DMS114 treated with DMSO at 0.1 percent for 48 hours (cell line): ENCODE measurements around the gene ETV6.

Experiments used
- DNase-seq: peaks from one replicate; lab custom pipeline; 2025; ENCODE audit not compliant: unreplicated experiment; lab: John Stamatoyannopoulos, UW

The ETV6 gene

GRCh38 chr12:11689591-11690186 lies 40.2 kb downstream of the ETV6 start:
- no peak for DNase-seq

GRCh38 chr12:11693067-11693466 lies 43.6 kb downstream of the ETV6 start:
- DNase-seq: no peak

GRCh38 chr12:11693601-11694000 lies 44.1 kb downstream of the ETV6 start:
- no peak for DNase-seq

- no peak for DNase-seq
Measured at GRCh38 chr12:11694528-11694927, 45.1 kb downstream of the ETV6 start.

GRCh38 chr12:11695321-11695720 lies 45.8 kb downstream of the ETV6 start:
- no peak for DNase-seq

GRCh38 chr12:11696084-11696483 lies 46.6 kb downstream of the ETV6 start:
- no peak for DNase-seq

GRCh38 chr12:11697131-11697530 lies 47.7 kb downstream of the ETV6 start:
- no peak for DNase-seq

GRCh38 chr12:11697670-11698387 lies 48.4 kb downstream of the ETV6 start:
- no peak for DNase-seq

GRCh38 chr12:11698729-11699128 lies 49.3 kb downstream of the ETV6 start:
- DNase-seq: no peak

- DNase-seq: no peak
Measured at GRCh38 chr12:11701433-11701832, 52.0 kb downstream of the ETV6 start.

- no peak for DNase-seq
Measured at GRCh38 chr12:11702959-11703358, 53.5 kb downstream of the ETV6 start.

- DNase-seq: no peak
Measured at GRCh38 chr12:11703378-11703777, 53.9 kb downstream of the ETV6 start.

- no peak for DNase-seq
Measured at GRCh38 chr12:11704089-11704488, 54.6 kb downstream of the ETV6 start.

GRCh38 chr12:11705010-11705409 lies 55.5 kb downstream of the ETV6 start:
- no peak for DNase-seq

GRCh38 chr12:11706509-11707379 lies 57.3 kb downstream of the ETV6 start:
- DNase-seq: no peak

GRCh38 chr12:11707535-11707934 lies 58.1 kb downstream of the ETV6 start:
- DNase-seq: no peak

- no peak for DNase-seq
Measured at GRCh38 chr12:11709513-11709912, 60.0 kb downstream of the ETV6 start.

GRCh38 chr12:11710431-11710830 lies 61.0 kb downstream of the ETV6 start:
- no peak for DNase-seq

GRCh38 chr12:11710906-11711305 lies 61.4 kb downstream of the ETV6 start:
- no peak for DNase-seq

GRCh38 chr12:11711651-11712327 lies 62.3 kb downstream of the ETV6 start:
- DNase-seq: no peak

GRCh38 chr12:11712491-11712890 lies 63.0 kb downstream of the ETV6 start:
- DNase-seq: no peak
